H9 (cell line): ENCODE measurements around the gene PHOSPHO1. TPM values are rescaled to one million over a fixed set of nuclear protein-coding genes. Genes with fewer than 3 reads are reported as not detected.

Source experiments
- DNase-seq: peaks from one replicate; pipeline ENCODE4 v3.0.0-alpha.2; 2017
- H2AFZ ChIP-seq: one replicate; pipeline ENCODE4 v1.6.1; 2013; ENCODE audit warnings: mild to moderate bottlenecking, low read length, control low read depth, moderate library complexity
- H2AK5ac ChIP-seq: 2 replicates; pipeline ENCODE4 v1.6.1; 2013; ENCODE audit warnings: low read length, control low read depth, mixed read lengths; ENCODE audit not compliant: insufficient read length
- H2BK120ac ChIP-seq: one replicate; pipeline ENCODE4 v1.6.1; 2013; ENCODE audit warnings: low read depth, mild to moderate bottlenecking, low read length, control low read depth, inconsistent platforms; ENCODE audit not compliant: poor library complexity, severe bottlenecking
- H2BK12ac ChIP-seq: 2 replicates; pipeline ENCODE4 v1.6.1; 2013; ENCODE audit warnings: low read length, control low read depth, mixed read lengths, low read depth; ENCODE audit not compliant: insufficient read length
- H2BK15ac ChIP-seq: 2 replicates; pipeline ENCODE4 v1.6.1; 2013; ENCODE audit warnings: low read depth, low read length, control low read depth
- H2BK20ac ChIP-seq: one replicate; pipeline ENCODE4 v1.6.1; 2013; ENCODE audit warnings: low read depth, mild to moderate bottlenecking, low read length, control low read depth, inconsistent platforms; ENCODE audit not compliant: poor library complexity, severe bottlenecking
- H2BK5ac ChIP-seq: 2 replicates; pipeline ENCODE4 v1.6.1; 2013; ENCODE audit warnings: low read length, control low read depth, mixed read lengths; ENCODE audit not compliant: insufficient read length
- H3K14ac ChIP-seq: 2 replicates; pipeline ENCODE4 v1.6.1; 2013; ENCODE audit warnings: low read length, control low read depth; ENCODE audit not compliant: insufficient read depth
- H3K18ac ChIP-seq: 2 replicates; pipeline ENCODE4 v1.6.1; 2013; ENCODE audit warnings: low read depth, mild to moderate bottlenecking, mixed read lengths, low read length, control low read depth; ENCODE audit not compliant: insufficient read length
- H3K23ac ChIP-seq: 2 replicates; pipeline ENCODE4 v1.6.1; 2013; ENCODE audit warnings: low read length, control low read depth, mixed read lengths, low read depth; ENCODE audit not compliant: insufficient read length
- H3K23me2 ChIP-seq: 2 replicates; pipeline ENCODE4 v1.6.1; 2013; ENCODE audit warnings: low read depth, mild to moderate bottlenecking, mixed read lengths, low read length, control low read depth; ENCODE audit not compliant: insufficient read length, poor library complexity, severe bottlenecking
- H3K27ac ChIP-seq: 2 replicates; pipeline ENCODE4 v1.5.1; 2013; ENCODE audit warnings: low read length, control low read depth, mixed read lengths, low read depth; ENCODE audit not compliant: insufficient read length
- H3K27me3 ChIP-seq: 2 replicates; pipeline ENCODE4 v1.6.1; 2013; ENCODE audit warnings: low read length, control low read depth, inconsistent platforms; ENCODE audit not compliant: insufficient read depth
- H3K4ac ChIP-seq: 2 replicates; pipeline ENCODE4 v1.6.1; 2013; ENCODE audit warnings: low read depth, mild to moderate bottlenecking, control low read depth, inconsistent platforms, low read length, moderate library complexity
- H3K4me1 ChIP-seq: 2 replicates; pipeline ENCODE4 v1.6.1; 2013; ENCODE audit warnings: low read length, control low read depth, inconsistent platforms; ENCODE audit not compliant: insufficient read depth
- H3K4me2 ChIP-seq: 2 replicates; pipeline ENCODE4 v1.6.1; 2013; ENCODE audit warnings: low read length, control low read depth, mixed read lengths; ENCODE audit not compliant: insufficient read length, insufficient read depth
- H3K56ac ChIP-seq: 2 replicates; pipeline ENCODE4 v1.6.1; 2013; ENCODE audit warnings: low read depth, mild to moderate bottlenecking, mixed read lengths, low read length, control low read depth; ENCODE audit not compliant: insufficient read length
- H3K79me1 ChIP-seq: 2 replicates; pipeline ENCODE4 v1.6.1; 2013; ENCODE audit warnings: low read depth, mild to moderate bottlenecking, moderate library complexity, low read length, control low read depth, inconsistent platforms; ENCODE audit not compliant: insufficient read depth, poor library complexity, severe bottlenecking
- H3K79me2 ChIP-seq: 2 replicates; pipeline ENCODE4 v1.6.1; 2013; ENCODE audit warnings: low read length, control low read depth, inconsistent platforms; ENCODE audit not compliant: insufficient read depth
- H3K9ac ChIP-seq: 2 replicates; pipeline ENCODE4 v1.6.1; 2013; ENCODE audit warnings: low read length, control low read depth, mixed read lengths; ENCODE audit not compliant: insufficient read length; ENCODE audit errors: extremely low read depth
- H3K9me3 ChIP-seq: one replicate; pipeline ENCODE4 v1.6.1; 2013; ENCODE audit warnings: low read depth, low read length, inconsistent platforms; ENCODE audit not compliant: control insufficient read depth
- H3T11ph ChIP-seq: one replicate; pipeline ENCODE4 v1.6.1; 2013; ENCODE audit warnings: mild to moderate bottlenecking, low read length, control low read depth, inconsistent platforms
- H4K20me1 ChIP-seq: one replicate; pipeline ENCODE4 v1.6.1; 2013; ENCODE audit not compliant: control insufficient read depth, insufficient read length, insufficient read depth
- H4K5ac ChIP-seq: 2 replicates; pipeline ENCODE4 v1.6.1; 2013; ENCODE audit warnings: low read depth, mild to moderate bottlenecking, mixed read lengths, low read length, control low read depth; ENCODE audit not compliant: insufficient read length
- H4K8ac ChIP-seq: replicated peaks from 2 replicates; pipeline ENCODE4 v1.6.1; 2013; ENCODE audit warnings: low read length, control low read depth, mixed read lengths, low read depth; ENCODE audit not compliant: insufficient read length
- H4K91ac ChIP-seq: 2 replicates; pipeline ENCODE4 v1.6.1; 2013; ENCODE audit warnings: low read depth, mild to moderate bottlenecking, moderate library complexity, mixed read lengths, low read length, control low read depth; ENCODE audit not compliant: insufficient read length
- H3K27ac Mint-ChIP-seq, 3 experiments: 2 replicates in 2 of 3; 3 replicates in 1 of 3; pipeline ENCODE4 v1.8.0; 2020 to 2021; ENCODE audit warnings: mixed read lengths in 3 of 3, mild to moderate bottlenecking in 1 of 3, moderate library complexity in 1 of 3
- H3K27me3 Mint-ChIP-seq: 2 replicates; pipeline ENCODE4 v1.8.0; 2021; ENCODE audit warnings: low read depth, mild to moderate bottlenecking, moderate library complexity, mixed read lengths
- H3K36me3 Mint-ChIP-seq, 3 experiments: 2 replicates in 2 of 3; 3 replicates in 1 of 3; pipeline ENCODE4 v1.8.0; 2020 to 2021; ENCODE audit warnings: low read depth in 3 of 3, mixed read lengths in 3 of 3; ENCODE audit not compliant: insufficient read depth in 1 of 3
- H3K4me1 Mint-ChIP-seq, 2 experiments: 2 replicates each; pipeline ENCODE4 v1.8.0; 2020; ENCODE audit warnings: mixed read lengths in 2 of 2
- H3K4me3 Mint-ChIP-seq, 2 experiments: 2 replicates in 1 of 2; 3 replicates in 1 of 2; pipeline ENCODE4 v1.8.0; 2020 to 2021; ENCODE audit warnings: mild to moderate bottlenecking in 2 of 2, mixed read lengths in 2 of 2, moderate library complexity in 1 of 2
- H3K9me3 Mint-ChIP-seq, 2 experiments: 2 replicates in 1 of 2; 3 replicates in 1 of 2; pipeline ENCODE4 v1.8.0; 2020; ENCODE audit warnings: mild to moderate bottlenecking in 2 of 2, mixed read lengths in 2 of 2, moderate library complexity in 1 of 2
- WGBS: extraction: QIAGEN DNeasy Blood & Tissue Kit; methylation state at CpG from one replicate; pipeline ENCODE4 v1.1.7; 2013; ENCODE audit warnings: missing lambda C conversion rate, low lambda C conversion rate, mixed read lengths; ENCODE audit not compliant: insufficient read length; ENCODE audit errors: extremely low coverage; 5-methylcytosine and 5-hydroxymethylcytosine counted together
- total RNA-seq: library from RNA; stranded (reverse); gene quantifications from 2 replicates; pipeline ENCODE4 v1.2.1, GENCODE V29; 2021
- TF ChIP-seq, protein P1 (sequence below): fragments of 200-600 bp; sonication (generic); conservative IDR thresholded peaks from 3 replicates; pipeline ENCODE4 v1.8.0; 2021; ENCODE audit warnings: antibody characterized with exemption, mild to moderate bottlenecking

PHOSPHO1 gene
- total RNA-seq, 1 experiment from 2014 or later: 0.63 TPM

DNA sequence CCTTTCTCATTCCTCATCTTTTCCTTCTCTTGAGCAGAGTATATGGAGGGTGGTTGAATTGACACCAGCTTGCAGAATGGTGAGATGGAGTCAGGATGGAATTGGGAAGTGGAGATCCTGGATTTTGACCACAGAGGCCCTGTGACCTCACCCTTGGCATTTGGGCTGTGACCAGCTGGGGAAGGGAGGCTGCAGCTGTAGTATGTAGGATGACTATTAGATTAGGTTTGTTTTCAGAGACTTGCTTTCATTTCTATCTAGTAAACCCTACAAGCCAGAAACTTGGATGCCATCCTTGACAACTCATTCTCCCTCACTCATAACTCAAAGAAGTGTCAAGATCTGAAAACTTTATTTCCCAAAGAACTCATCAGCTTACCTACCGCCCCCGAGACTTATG, 26.1 kb downstream of the PHOSPHO1 start:
- H3K9ac ChIP-seq: no peak overlapping the region
- H3K4me2 ChIP-seq: no peak overlapping the region
- no peak overlapping the region for H4K91ac ChIP-seq
- no peak overlapping the region for H2BK5ac ChIP-seq
- no CpG with 5 or more reads among the region's 2 CpGs for WGBS
- Mint-ChIP-seq H3K4me3 (no peak overlapping the region), H3K4me1 (peaks cover 6 to 8% of the 10 kb centered on the region in 2 experiments), H3K9me3 (no peaks in the 10 kb centered on the region), H3K27ac (no peak overlapping the region), H3K36me3 (no peaks in the 10 kb centered on the region; a peak in 1 of 7 replicates), H3K27me3 (peaks cover 35% of the 10 kb centered on the region)
- no peaks in the 10 kb centered on the region for H3K4me1 ChIP-seq
- H3K18ac ChIP-seq: no peak overlapping the region
- H2BK120ac ChIP-seq: no peak overlapping the region
- DNase-seq: no peak
- H3K23ac ChIP-seq: no peak overlapping the region
- H3K23me2 ChIP-seq: no peaks in the 10 kb centered on the region
- no peaks in the 10 kb centered on the region for H3K9me3 ChIP-seq
- H2BK12ac ChIP-seq: no peak overlapping the region
- no peak overlapping the region for H3K14ac ChIP-seq
- no peak overlapping the region for H3K4ac ChIP-seq
- no peak overlapping the region for H2AFZ ChIP-seq
- H2BK15ac ChIP-seq: no peak overlapping the region
- H2AK5ac ChIP-seq: no peak overlapping the region
- TF ChIP-seq, protein P1, sequence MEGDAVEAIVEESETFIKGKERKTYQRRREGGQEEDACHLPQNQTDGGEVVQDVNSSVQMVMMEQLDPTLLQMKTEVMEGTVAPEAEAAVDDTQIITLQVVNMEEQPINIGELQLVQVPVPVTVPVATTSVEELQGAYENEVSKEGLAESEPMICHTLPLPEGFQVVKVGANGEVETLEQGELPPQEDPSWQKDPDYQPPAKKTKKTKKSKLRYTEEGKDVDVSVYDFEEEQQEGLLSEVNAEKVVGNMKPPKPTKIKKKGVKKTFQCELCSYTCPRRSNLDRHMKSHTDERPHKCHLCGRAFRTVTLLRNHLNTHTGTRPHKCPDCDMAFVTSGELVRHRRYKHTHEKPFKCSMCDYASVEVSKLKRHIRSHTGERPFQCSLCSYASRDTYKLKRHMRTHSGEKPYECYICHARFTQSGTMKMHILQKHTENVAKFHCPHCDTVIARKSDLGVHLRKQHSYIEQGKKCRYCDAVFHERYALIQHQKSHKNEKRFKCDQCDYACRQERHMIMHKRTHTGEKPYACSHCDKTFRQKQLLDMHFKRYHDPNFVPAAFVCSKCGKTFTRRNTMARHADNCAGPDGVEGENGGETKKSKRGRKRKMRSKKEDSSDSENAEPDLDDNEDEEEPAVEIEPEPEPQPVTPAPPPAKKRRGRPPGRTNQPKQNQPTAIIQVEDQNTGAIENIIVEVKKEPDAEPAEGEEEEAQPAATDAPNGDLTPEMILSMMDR: no peak
- no peak overlapping the region for H3K56ac ChIP-seq
- no peak overlapping the region for H3K27ac ChIP-seq
- H4K20me1 ChIP-seq: no peaks in the 10 kb centered on the region
- no peak overlapping the region for H4K5ac ChIP-seq
- H4K8ac ChIP-seq: no peak overlapping the region
- no peaks in the 10 kb centered on the region for H3K79me2 ChIP-seq
- no peaks in the 10 kb centered on the region; the same call in 1 of the 2 replicates for H3K27me3 ChIP-seq
- no peak overlapping the region for H3T11ph ChIP-seq
- H2BK20ac ChIP-seq: no peak overlapping the region
- no peaks in the 10 kb centered on the region for H3K79me1 ChIP-seq
